Neural progenitor cell (in vitro differentiated cells): Measurements from ENCODE around the gene IL36G. TPM values are rescaled to one million over a fixed set of nuclear protein-coding genes. Genes with fewer than 3 reads are reported as not detected.

Source experiments
- DNase-seq: peaks from one replicate; pipeline ENCODE4 v3.0.0-alpha.2; 2016; ENCODE audit warnings: low spot score
- H2AFZ ChIP-seq: fragments of 200-600 bp; sonication (generic); replicated peaks from 2 replicates; pipeline ENCODE4 v1.6.1; 2016; ENCODE audit warnings: antibody characterized with exemption
- H3F3A ChIP-seq: fragments of 200-600 bp; sonication (generic); 2 replicates; pipeline ENCODE4 v1.6.1; 2016; ENCODE audit warnings: antibody characterized with exemption, low read depth
- H3K27ac ChIP-seq: fragments of 200-600 bp; sonication (generic); 2 replicates; pipeline ENCODE4 v1.5.1; 2016; ENCODE audit warnings: mild to moderate bottlenecking
- H3K27me3 ChIP-seq: fragments of 200-600 bp; sonication (generic); 2 replicates; pipeline ENCODE4 v1.6.1; 2016; ENCODE audit warnings: mild to moderate bottlenecking, moderate library complexity
- H3K36me3 ChIP-seq: fragments of 200-600 bp; sonication (generic); 2 replicates; pipeline ENCODE4 v1.5.1; 2016
- H3K4me1 ChIP-seq: fragments of 200-600 bp; sonication (generic); 2 replicates; pipeline ENCODE4 v1.6.1; 2016; ENCODE audit warnings: mixed run types
- H3K4me2 ChIP-seq: fragments of 200-600 bp; sonication (generic); 2 replicates; pipeline ENCODE4 v1.6.1; 2016
- H3K4me3 ChIP-seq: fragments of 200-600 bp; sonication (generic); 2 replicates; pipeline ENCODE4 v1.5.1; 2016
- H3K79me2 ChIP-seq: fragments of 200-600 bp; sonication (generic); 2 replicates; pipeline ENCODE4 v1.6.1; 2016; ENCODE audit warnings: low read depth
- H3K9ac ChIP-seq: fragments of 200-600 bp; sonication (generic); 2 replicates; pipeline ENCODE4 v1.6.1; 2016
- H3K9me3 ChIP-seq: fragments of 200-600 bp; sonication (generic); 2 replicates; pipeline ENCODE4 v1.5.1; 2016; ENCODE audit warnings: low read depth
- H4K20me1 ChIP-seq: fragments of 200-600 bp; sonication (generic); 2 replicates; pipeline ENCODE4 v1.6.1; 2016; ENCODE audit warnings: low read depth
- H3K27ac Mint-ChIP-seq: 3 replicates; pipeline ENCODE4 v1.8.0; 2021; ENCODE audit warnings: mixed read lengths
- H3K27me3 Mint-ChIP-seq: 2 replicates; pipeline ENCODE4 v1.8.0; 2022; ENCODE audit warnings: low read depth, mild to moderate bottlenecking, inconsistent platforms, moderate library complexity, mixed read lengths; ENCODE audit not compliant: insufficient read depth
- H3K36me3 Mint-ChIP-seq: 3 replicates; pipeline ENCODE4 v1.8.0; 2021; ENCODE audit warnings: mixed read lengths
- H3K4me1 Mint-ChIP-seq: 3 replicates; pipeline ENCODE4 v1.8.0; 2021; ENCODE audit warnings: mixed read lengths
- H3K4me3 Mint-ChIP-seq: 3 replicates; pipeline ENCODE4 v1.8.0; 2021; ENCODE audit warnings: mild to moderate bottlenecking, moderate library complexity, mixed read lengths
- H3K9me3 Mint-ChIP-seq: 3 replicates; pipeline ENCODE4 v1.8.0; 2020; ENCODE audit warnings: mixed read lengths
- EZH2 ChIP-seq: fragments of 200-600 bp; sonication (generic); IDR thresholded peaks from 2 replicates; pipeline ENCODE4 v1.6.1; 2017; ENCODE audit warnings: antibody characterized with exemption, mild to moderate bottlenecking, moderate library complexity
- EZH2phosphoT487 ChIP-seq: fragments of 200-600 bp; sonication (generic); IDR thresholded peaks from 2 replicates; pipeline ENCODE4 v1.6.1; 2017; ENCODE audit warnings: antibody characterized with exemption
- total RNA-seq: library from RNA; depleted of rRNA; stranded (reverse); fragments of >200 nt; gene quantifications from 2 replicates; pipeline ENCODE4 v1.2.3, GENCODE V29; 2015; ENCODE audit warnings: low replicate concordance
- TF ChIP-seq, protein P1 (sequence below): fragments of 200-600 bp; sonication (generic); IDR thresholded peaks from 2 replicates; pipeline ENCODE4 v1.5.1; 2017; ENCODE audit warnings: antibody characterized with exemption, mild to moderate bottlenecking

IL36G gene
- total RNA-seq, 1 donor from 2014 or later: 1.3 TPM

DNA sequence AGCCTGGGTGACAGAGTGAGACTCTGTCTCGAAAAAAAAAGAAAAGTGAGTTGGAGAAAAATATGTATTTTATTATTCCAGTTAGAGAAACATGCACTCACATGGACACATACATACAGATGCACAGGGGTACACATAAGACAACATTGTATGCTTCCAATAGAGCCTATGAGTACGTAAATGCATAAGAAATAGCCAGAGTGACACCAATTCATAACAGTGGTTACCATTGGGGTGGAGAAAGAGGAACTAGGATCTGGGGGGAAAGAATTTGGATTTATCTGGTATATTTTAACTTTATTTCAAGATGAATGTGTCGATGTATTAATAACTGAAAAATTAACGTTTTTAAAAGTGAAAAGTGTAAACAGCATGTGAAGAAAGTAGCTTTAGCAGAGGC lies 43.5 kb downstream of the IL36G start:
- Mint-ChIP-seq H3K27ac (no peak overlapping the region), H3K4me1 (no peaks in the 10 kb centered on the region), H3K9me3 (peaks cover 4% of the 10 kb centered on the region), H3K27me3 (peaks cover 5% of the 10 kb centered on the region), H3K36me3 (no peaks in the 10 kb centered on the region), H3K4me3 (no peak overlapping the region)
- H3K4me3 ChIP-seq: no peak overlapping the region
- no peak overlapping the region for H2AFZ ChIP-seq
- H3F3A ChIP-seq: no peaks in the 10 kb centered on the region
- no peak for DNase-seq
- H3K36me3 ChIP-seq: no peaks in the 10 kb centered on the region
- TF ChIP-seq EZH2: no peak
- TF ChIP-seq EZH2phosphoT487: no peak
- H4K20me1 ChIP-seq: no peaks in the 10 kb centered on the region
- H3K27me3 ChIP-seq: peaks cover 46% of the 10 kb centered on the region
- no peak overlapping the region for H3K4me2 ChIP-seq
- no peaks in the 10 kb centered on the region for H3K4me1 ChIP-seq
- H3K79me2 ChIP-seq: no peaks in the 10 kb centered on the region
- H3K27ac ChIP-seq: no peak overlapping the region
- no peaks in the 10 kb centered on the region for H3K9me3 ChIP-seq
- no peak overlapping the region for H3K9ac ChIP-seq

DNA sequence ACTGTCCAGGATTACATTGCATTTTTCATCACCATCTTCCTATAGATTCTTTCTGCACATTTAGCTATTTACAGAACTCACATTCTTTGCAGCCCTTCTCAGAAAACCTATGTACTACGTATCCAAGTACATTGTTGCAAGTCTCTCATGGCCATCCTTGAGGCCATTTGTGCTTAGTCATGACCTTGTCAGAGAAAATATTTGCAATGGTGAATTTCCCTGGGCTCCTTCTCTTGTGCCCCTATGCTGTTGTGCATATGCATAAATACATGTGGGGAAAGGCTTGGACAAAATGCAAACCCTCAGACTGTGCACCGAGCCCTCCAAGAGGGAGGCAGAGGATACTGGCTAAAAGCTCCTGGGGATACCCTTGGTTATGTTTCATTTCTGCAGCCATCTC lies 47.0 kb downstream of the IL36G start:
- no peak overlapping the region for H3K27ac Mint-ChIP-seq
- Histone ChIP-seq H3K9ac (no peak overlapping the region), H3K4me1 (no peaks in the 10 kb centered on the region), H4K20me1 (no peaks in the 10 kb centered on the region), H3K79me2 (no peaks in the 10 kb centered on the region), H3K27me3 (peaks cover 54% of the 10 kb centered on the region), H3K4me3 (no peak overlapping the region), H3K27ac (no peak overlapping the region), H3K36me3 (no peaks in the 10 kb centered on the region), H3K9me3 (no peaks in the 10 kb centered on the region), H2AFZ (no peak overlapping the region), H3F3A (no peaks in the 10 kb centered on the region), H3K4me2 (no peak overlapping the region)
- H3K4me3 Mint-ChIP-seq: no peak overlapping the region
- no peaks in the 10 kb centered on the region for H3K4me1 Mint-ChIP-seq
- TF ChIP-seq EZH2 (no peak), EZH2phosphoT487 (no peak)
- TF ChIP-seq, protein P1, sequence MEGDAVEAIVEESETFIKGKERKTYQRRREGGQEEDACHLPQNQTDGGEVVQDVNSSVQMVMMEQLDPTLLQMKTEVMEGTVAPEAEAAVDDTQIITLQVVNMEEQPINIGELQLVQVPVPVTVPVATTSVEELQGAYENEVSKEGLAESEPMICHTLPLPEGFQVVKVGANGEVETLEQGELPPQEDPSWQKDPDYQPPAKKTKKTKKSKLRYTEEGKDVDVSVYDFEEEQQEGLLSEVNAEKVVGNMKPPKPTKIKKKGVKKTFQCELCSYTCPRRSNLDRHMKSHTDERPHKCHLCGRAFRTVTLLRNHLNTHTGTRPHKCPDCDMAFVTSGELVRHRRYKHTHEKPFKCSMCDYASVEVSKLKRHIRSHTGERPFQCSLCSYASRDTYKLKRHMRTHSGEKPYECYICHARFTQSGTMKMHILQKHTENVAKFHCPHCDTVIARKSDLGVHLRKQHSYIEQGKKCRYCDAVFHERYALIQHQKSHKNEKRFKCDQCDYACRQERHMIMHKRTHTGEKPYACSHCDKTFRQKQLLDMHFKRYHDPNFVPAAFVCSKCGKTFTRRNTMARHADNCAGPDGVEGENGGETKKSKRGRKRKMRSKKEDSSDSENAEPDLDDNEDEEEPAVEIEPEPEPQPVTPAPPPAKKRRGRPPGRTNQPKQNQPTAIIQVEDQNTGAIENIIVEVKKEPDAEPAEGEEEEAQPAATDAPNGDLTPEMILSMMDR: no peak
- H3K27me3 Mint-ChIP-seq: peaks cover 5% of the 10 kb centered on the region
- DNase-seq: no peak
- no peaks in the 10 kb centered on the region for H3K36me3 Mint-ChIP-seq
- H3K9me3 Mint-ChIP-seq: no peaks in the 10 kb centered on the region

DNA sequence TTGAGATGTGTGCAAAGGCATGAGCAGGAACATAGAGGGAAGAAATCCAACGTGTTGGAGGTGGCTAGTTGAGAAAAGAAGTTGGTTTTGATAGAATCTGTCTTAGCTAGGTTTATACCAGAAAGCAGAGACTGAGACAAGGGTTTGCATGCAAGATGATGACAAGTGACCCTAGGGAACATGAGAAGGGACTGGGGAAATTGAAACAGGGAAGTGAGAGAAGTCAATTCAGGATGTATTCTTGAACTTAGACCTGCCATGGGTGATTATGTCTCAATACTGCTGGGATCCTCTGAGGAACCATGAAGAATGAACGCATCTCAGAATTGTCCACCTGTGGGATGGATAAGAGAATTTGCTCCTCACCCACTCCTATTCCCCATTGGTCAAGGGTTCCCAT lies 47.9 kb downstream of the IL36G start:
- H3K9me3 Mint-ChIP-seq: no peaks in the 10 kb centered on the region
- no peak overlapping the region for H2AFZ ChIP-seq
- H3K36me3 Mint-ChIP-seq: no peaks in the 10 kb centered on the region
- peaks cover 6% of the 10 kb centered on the region for H3K27me3 Mint-ChIP-seq
- H3K4me1 ChIP-seq: no peaks in the 10 kb centered on the region
- H3K36me3 ChIP-seq: no peaks in the 10 kb centered on the region
- H3K4me3 ChIP-seq: no peak overlapping the region
- H3K79me2 ChIP-seq: no peaks in the 10 kb centered on the region
- H3K4me1 Mint-ChIP-seq: no peaks in the 10 kb centered on the region
- H3F3A ChIP-seq: no peaks in the 10 kb centered on the region
- no peaks in the 10 kb centered on the region for H4K20me1 ChIP-seq
- H3K27me3 ChIP-seq: peaks cover 54% of the 10 kb centered on the region
- TF ChIP-seq EZH2phosphoT487 (no peak), EZH2 (no peak)
- TF ChIP-seq, protein P1: no peak
- no peaks in the 10 kb centered on the region for H3K9me3 ChIP-seq
- no peak overlapping the region for H3K9ac ChIP-seq
- no peak for DNase-seq
- H3K27ac ChIP-seq: no peak overlapping the region
- no peak overlapping the region for H3K4me3 Mint-ChIP-seq
- H3K4me2 ChIP-seq: no peak overlapping the region
- H3K27ac Mint-ChIP-seq: no peak overlapping the region

DNA sequence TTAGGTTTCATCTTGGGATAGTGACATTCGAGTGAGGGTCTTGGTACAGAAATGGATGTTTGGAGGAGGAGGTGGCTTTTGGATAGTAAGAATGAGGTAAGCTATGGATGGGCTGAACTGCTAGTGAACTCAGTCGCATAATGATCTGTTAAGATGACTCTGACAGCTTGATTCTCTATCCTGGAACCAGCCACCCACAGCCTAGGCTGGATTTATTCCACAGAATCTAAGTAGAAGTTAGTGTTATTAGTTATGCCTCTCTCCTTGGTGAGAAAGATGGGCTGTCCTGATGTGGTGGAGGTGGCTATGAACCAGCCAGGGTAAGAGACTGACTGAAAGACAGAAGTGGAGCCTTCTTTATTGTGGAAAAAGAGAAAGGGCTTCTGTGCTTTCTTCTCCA lies 49.9 kb downstream of the IL36G start:
- Histone ChIP-seq H3K27me3 (peaks cover 41% of the 10 kb centered on the region), H4K20me1 (no peaks in the 10 kb centered on the region), H3K9me3 (no peaks in the 10 kb centered on the region), H3K79me2 (no peaks in the 10 kb centered on the region), H2AFZ (peak overlapping the region; percentile 79), H3K9ac (no peak overlapping the region), H3K27ac (no peak overlapping the region), H3K4me3 (no peak overlapping the region), H3K4me1 (no peaks in the 10 kb centered on the region), H3F3A (no peaks in the 10 kb centered on the region), H3K36me3 (no peaks in the 10 kb centered on the region), H3K4me2 (no peak overlapping the region)
- TF ChIP-seq EZH2phosphoT487: no peak
- TF ChIP-seq EZH2: no peak
- TF ChIP-seq, protein P1: no peak
- no peaks in the 10 kb centered on the region for H3K9me3 Mint-ChIP-seq
- H3K4me1 Mint-ChIP-seq: no peaks in the 10 kb centered on the region
- H3K36me3 Mint-ChIP-seq: no peaks in the 10 kb centered on the region
- no peak overlapping the region for H3K27ac Mint-ChIP-seq
- no peak for DNase-seq
- H3K4me3 Mint-ChIP-seq: no peak overlapping the region
- H3K27me3 Mint-ChIP-seq: peaks cover 7% of the 10 kb centered on the region
